Astrocyte (in vitro differentiated cells and primary cell): Measurements from ENCODE around the gene BCAS2. TPM values are rescaled to one million over a fixed set of nuclear protein-coding genes. Genes with fewer than 3 reads are reported as not detected.

Experiments used
- DNase-seq: peaks from one replicate; pipeline ENCODE4 v3.0.0-alpha.2; 2010; ENCODE audit warnings: low read depth
- FAIRE-seq: peaks from 2 replicates; lab custom pipeline; 2011; peaks lifted over from hg19 to GRCh38; lab: Jason Lieb, UNC
- H2AFZ ChIP-seq: 2 replicates; pipeline ENCODE4 v1.6.0; 2012; ENCODE audit warnings: low read depth, low read length, inconsistent platforms
- H3K27ac ChIP-seq: 2 replicates; pipeline ENCODE4 v1.5.1; 2011; ENCODE audit warnings: low read depth, low read length, inconsistent platforms
- H3K27me3 ChIP-seq: 2 replicates; pipeline ENCODE4 v1.6.0; 2011; ENCODE audit warnings: low read length, inconsistent platforms; ENCODE audit not compliant: insufficient read depth
- H3K36me3 ChIP-seq: 2 replicates; pipeline ENCODE4 v1.5.1; 2011; ENCODE audit warnings: low read length, inconsistent platforms; ENCODE audit not compliant: insufficient read depth
- H3K4me1 ChIP-seq: 2 replicates; pipeline ENCODE4 v1.5.1; 2011; ENCODE audit warnings: low read length, inconsistent platforms; ENCODE audit not compliant: insufficient read depth
- H3K4me2 ChIP-seq: 2 replicates; pipeline ENCODE4 v1.6.0; 2012; ENCODE audit warnings: low read length, inconsistent platforms
- H3K4me3 ChIP-seq: 2 replicates; pipeline ENCODE4 v1.5.1; 2011; ENCODE audit warnings: low read depth, mild to moderate bottlenecking, low read length, inconsistent platforms; ENCODE audit not compliant: insufficient read depth
- H3K79me2 ChIP-seq: 2 replicates; pipeline ENCODE4 v1.6.0; 2012; ENCODE audit warnings: mild to moderate bottlenecking, low read length, inconsistent platforms; ENCODE audit not compliant: insufficient read depth
- H3K9ac ChIP-seq: 2 replicates; pipeline ENCODE4 v1.6.0; 2012; ENCODE audit warnings: mild to moderate bottlenecking, low read length, inconsistent platforms
- H3K9me3 ChIP-seq: 2 replicates; pipeline ENCODE4 v1.5.1; 2012; ENCODE audit warnings: low read depth, mild to moderate bottlenecking, low read length, inconsistent platforms; ENCODE audit not compliant: insufficient read depth
- H4K20me1 ChIP-seq: 2 replicates; pipeline ENCODE4 v1.6.0; 2012; ENCODE audit warnings: low read length, inconsistent platforms; ENCODE audit not compliant: insufficient read depth
- H3K27ac Mint-ChIP-seq: one replicate; pipeline ENCODE4 v1.8.0; 2021; ENCODE audit warnings: mild to moderate bottlenecking, mixed read lengths; ENCODE audit not compliant: unreplicated experiment
- H3K27me3 Mint-ChIP-seq: one replicate; pipeline ENCODE4 v1.8.0; 2021; ENCODE audit warnings: low read depth, mixed read lengths; ENCODE audit not compliant: unreplicated experiment
- H3K36me3 Mint-ChIP-seq: one replicate; pipeline ENCODE4 v1.8.0; 2021; ENCODE audit warnings: low read depth, mixed read lengths; ENCODE audit not compliant: unreplicated experiment
- H3K4me1 Mint-ChIP-seq: one replicate; pipeline ENCODE4 v1.8.0; 2021; ENCODE audit warnings: low read depth, mixed read lengths; ENCODE audit not compliant: unreplicated experiment
- H3K4me3 Mint-ChIP-seq: one replicate; pipeline ENCODE4 v1.8.0; 2021; ENCODE audit warnings: mild to moderate bottlenecking, moderate library complexity, mixed read lengths; ENCODE audit not compliant: unreplicated experiment
- H3K9me3 Mint-ChIP-seq: one replicate; pipeline ENCODE4 v1.8.0; 2021; ENCODE audit warnings: mild to moderate bottlenecking, mixed read lengths; ENCODE audit not compliant: unreplicated experiment
- CTCF ChIP-seq: IDR thresholded peaks from 2 replicates; pipeline ENCODE4 v1.5.1; 2011; ENCODE audit warnings: low read depth, mild to moderate bottlenecking, inconsistent platforms, low read length, moderate library complexity; ENCODE audit not compliant: insufficient read depth
- EZH2 ChIP-seq: IDR thresholded peaks from 2 replicates; pipeline ENCODE4 v1.6.1; 2012; ENCODE audit warnings: mild to moderate bottlenecking, low read length, inconsistent platforms; ENCODE audit not compliant: insufficient read depth
- total RNA-seq: library from RNA; stranded (reverse); gene quantifications from 2 replicates; pipeline ENCODE4 v1.2.1, GENCODE V29; 2021

BCAS2 gene
- total RNA-seq, 1 donor from 2014 or later = 48.4 TPM

GRCh38 chr1:114623364-114623763, 41.9 kb upstream of the BCAS2 start:
- no peak overlapping the region for H3K4me3 Mint-ChIP-seq
- FAIRE-seq = no peak

GRCh38 chr1:114620419-114620818, 39.0 kb upstream of the BCAS2 start:
- TF ChIP-seq CTCF (no peak), EZH2 (no peak)
- Histone ChIP-seq H4K20me1 (no peaks in the 10 kb centered on the region), H3K36me3 (no peaks in the 10 kb centered on the region), H3K9me3 (no peaks in the 10 kb centered on the region), H3K4me2 (no peak overlapping the region), H3K9ac (no peak overlapping the region), H2AFZ (no peak overlapping the region), H3K4me1 (no peaks in the 10 kb centered on the region), H3K79me2 (no peaks in the 10 kb centered on the region), H3K27me3 (no peaks in the 10 kb centered on the region), H3K4me3 (no peak overlapping the region), H3K27ac (no peak overlapping the region)
- Mint-ChIP-seq H3K4me1 (no peaks in the 10 kb centered on the region), H3K4me3 (no peak overlapping the region), H3K27ac (no peak overlapping the region), H3K27me3 (no peaks in the 10 kb centered on the region), H3K9me3 (no peaks in the 10 kb centered on the region), H3K36me3 (peaks cover 4% of the 10 kb centered on the region)
- FAIRE-seq (no peak), DNase-seq (no peak)

More at GRCh38 chr1:114623364-114623763, 41.9 kb upstream of the BCAS2 start:
- Histone ChIP-seq H3K79me2 (no peaks in the 10 kb centered on the region), H3K9ac (no peak overlapping the region), H2AFZ (no peak overlapping the region), H4K20me1 (no peaks in the 10 kb centered on the region), H3K4me2 (no peak overlapping the region), H3K4me1 (no peaks in the 10 kb centered on the region), H3K4me3 (no peak overlapping the region), H3K9me3 (no peaks in the 10 kb centered on the region), H3K36me3 (no peaks in the 10 kb centered on the region), H3K27me3 (no peaks in the 10 kb centered on the region), H3K27ac (no peak overlapping the region)
- Mint-ChIP-seq H3K27me3 (no peaks in the 10 kb centered on the region), H3K9me3 (no peaks in the 10 kb centered on the region), H3K36me3 (no peaks in the 10 kb centered on the region), H3K4me1 (peaks cover 5% of the 10 kb centered on the region), H3K27ac (no peak overlapping the region)
- TF ChIP-seq CTCF (no peak), EZH2 (no peak)
- DNase-seq = no peak

- Histone ChIP-seq H3K9ac (no peak overlapping the region), H4K20me1 (no peaks in the 10 kb centered on the region), H3K27ac (no peak overlapping the region), H3K4me2 (no peak overlapping the region), H3K4me1 (no peaks in the 10 kb centered on the region), H3K4me3 (no peak overlapping the region), H3K9me3 (no peaks in the 10 kb centered on the region), H3K79me2 (no peaks in the 10 kb centered on the region), H2AFZ (no peak overlapping the region), H3K27me3 (no peaks in the 10 kb centered on the region), H3K36me3 (no peaks in the 10 kb centered on the region)
- no peaks in the 10 kb centered on the region for H3K9me3 Mint-ChIP-seq
- no peak for FAIRE-seq
- H3K36me3 Mint-ChIP-seq = peaks cover 4% of the 10 kb centered on the region
- H3K27ac Mint-ChIP-seq = no peak overlapping the region
- no peak overlapping the region for H3K4me3 Mint-ChIP-seq
- H3K27me3 Mint-ChIP-seq = no peaks in the 10 kb centered on the region
- DNase-seq = no peak
- no peaks in the 10 kb centered on the region for H3K4me1 Mint-ChIP-seq
- no peak for TF ChIP-seq CTCF
- no peak for TF ChIP-seq EZH2
These were observed 37.2 kb upstream of the BCAS2 start for GRCh38 chr1:114618606-114619005.
